Astrocyte (in vitro differentiated cells and primary cell): ENCODE data around the gene MYH15. TPM values are rescaled to one million over a fixed set of nuclear protein-coding genes. Genes with fewer than 3 reads are reported as not detected.

Experiments
- DNase-seq: peaks from one replicate; pipeline ENCODE4 v3.0.0-alpha.2; 2010; ENCODE audit warnings: low read depth
- FAIRE-seq: peaks from 2 replicates; lab custom pipeline; 2011; peaks lifted over from hg19 to GRCh38; lab: Jason Lieb, UNC
- H2AFZ ChIP-seq: 2 replicates; pipeline ENCODE4 v1.6.0; 2012; ENCODE audit warnings: low read depth, low read length, inconsistent platforms
- H3K27ac ChIP-seq: 2 replicates; pipeline ENCODE4 v1.5.1; 2011; ENCODE audit warnings: low read depth, low read length, inconsistent platforms
- H3K27me3 ChIP-seq: 2 replicates; pipeline ENCODE4 v1.6.0; 2011; ENCODE audit warnings: low read length, inconsistent platforms; ENCODE audit not compliant: insufficient read depth
- H3K36me3 ChIP-seq: 2 replicates; pipeline ENCODE4 v1.5.1; 2011; ENCODE audit warnings: low read length, inconsistent platforms; ENCODE audit not compliant: insufficient read depth
- H3K4me1 ChIP-seq: 2 replicates; pipeline ENCODE4 v1.5.1; 2011; ENCODE audit warnings: low read length, inconsistent platforms; ENCODE audit not compliant: insufficient read depth
- H3K4me2 ChIP-seq: 2 replicates; pipeline ENCODE4 v1.6.0; 2012; ENCODE audit warnings: low read length, inconsistent platforms
- H3K4me3 ChIP-seq: 2 replicates; pipeline ENCODE4 v1.5.1; 2011; ENCODE audit warnings: low read depth, mild to moderate bottlenecking, low read length, inconsistent platforms; ENCODE audit not compliant: insufficient read depth
- H3K79me2 ChIP-seq: 2 replicates; pipeline ENCODE4 v1.6.0; 2012; ENCODE audit warnings: mild to moderate bottlenecking, low read length, inconsistent platforms; ENCODE audit not compliant: insufficient read depth
- H3K9ac ChIP-seq: 2 replicates; pipeline ENCODE4 v1.6.0; 2012; ENCODE audit warnings: mild to moderate bottlenecking, low read length, inconsistent platforms
- H3K9me3 ChIP-seq: 2 replicates; pipeline ENCODE4 v1.5.1; 2012; ENCODE audit warnings: low read depth, mild to moderate bottlenecking, low read length, inconsistent platforms; ENCODE audit not compliant: insufficient read depth
- H4K20me1 ChIP-seq: 2 replicates; pipeline ENCODE4 v1.6.0; 2012; ENCODE audit warnings: low read length, inconsistent platforms; ENCODE audit not compliant: insufficient read depth
- H3K27ac Mint-ChIP-seq: one replicate; pipeline ENCODE4 v1.8.0; 2021; ENCODE audit warnings: mild to moderate bottlenecking, mixed read lengths; ENCODE audit not compliant: unreplicated experiment
- H3K27me3 Mint-ChIP-seq: one replicate; pipeline ENCODE4 v1.8.0; 2021; ENCODE audit warnings: low read depth, mixed read lengths; ENCODE audit not compliant: unreplicated experiment
- H3K36me3 Mint-ChIP-seq: one replicate; pipeline ENCODE4 v1.8.0; 2021; ENCODE audit warnings: low read depth, mixed read lengths; ENCODE audit not compliant: unreplicated experiment
- H3K4me1 Mint-ChIP-seq: one replicate; pipeline ENCODE4 v1.8.0; 2021; ENCODE audit warnings: low read depth, mixed read lengths; ENCODE audit not compliant: unreplicated experiment
- H3K4me3 Mint-ChIP-seq: one replicate; pipeline ENCODE4 v1.8.0; 2021; ENCODE audit warnings: mild to moderate bottlenecking, moderate library complexity, mixed read lengths; ENCODE audit not compliant: unreplicated experiment
- H3K9me3 Mint-ChIP-seq: one replicate; pipeline ENCODE4 v1.8.0; 2021; ENCODE audit warnings: mild to moderate bottlenecking, mixed read lengths; ENCODE audit not compliant: unreplicated experiment
- CTCF ChIP-seq: IDR thresholded peaks from 2 replicates; pipeline ENCODE4 v1.5.1; 2011; ENCODE audit warnings: low read depth, mild to moderate bottlenecking, inconsistent platforms, low read length, moderate library complexity; ENCODE audit not compliant: insufficient read depth
- EZH2 ChIP-seq: IDR thresholded peaks from 2 replicates; pipeline ENCODE4 v1.6.1; 2012; ENCODE audit warnings: mild to moderate bottlenecking, low read length, inconsistent platforms; ENCODE audit not compliant: insufficient read depth
- total RNA-seq: library from RNA; stranded (reverse); gene quantifications from 2 replicates; pipeline ENCODE4 v1.2.1, GENCODE V29; 2021

Gene MYH15
- total RNA-seq, 1 donor from 2014 or later: 0.59 TPM

DNA sequence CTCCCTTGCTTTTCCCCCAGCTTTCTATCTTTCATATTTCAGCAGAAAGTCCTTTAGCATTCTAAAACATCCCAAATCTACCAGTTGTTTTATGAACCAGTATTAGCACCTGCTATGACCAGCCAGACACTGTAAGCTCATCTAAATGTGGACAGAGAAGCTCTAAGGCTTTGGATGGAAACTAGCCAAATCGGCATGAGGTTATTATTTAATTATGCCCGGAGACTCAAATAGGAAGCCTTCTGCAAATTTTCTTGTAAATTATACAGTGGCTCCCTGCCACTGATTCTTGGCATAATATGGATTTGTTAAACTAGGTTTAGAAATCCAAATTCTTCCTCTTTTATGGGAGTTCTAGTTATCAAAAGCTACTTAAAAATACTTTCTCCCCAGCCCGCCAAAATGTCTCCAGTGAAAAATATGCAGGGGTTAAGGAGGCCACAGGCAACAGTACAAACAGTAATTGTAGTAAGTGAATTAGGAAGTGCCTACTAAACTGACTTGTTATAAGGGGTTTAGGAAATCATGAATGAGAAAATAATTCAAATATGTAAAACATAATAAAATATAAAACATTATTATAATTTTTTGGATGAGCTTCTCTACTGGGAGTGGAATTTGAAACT is 15.4 kb downstream of the MYH15 start:
- Histone ChIP-seq H3K79me2 (no peaks in the 10 kb centered on the region), H3K36me3 (no peaks in the 10 kb centered on the region), H3K4me1 (no peaks in the 10 kb centered on the region), H3K9ac (no peak overlapping the region), H3K27me3 (no peaks in the 10 kb centered on the region), H3K4me2 (no peak overlapping the region), H4K20me1 (no peaks in the 10 kb centered on the region), H3K9me3 (no peaks in the 10 kb centered on the region), H3K27ac (no peak overlapping the region), H2AFZ (no peak overlapping the region), H3K4me3 (no peak overlapping the region)
- Mint-ChIP-seq H3K4me1 (no peaks in the 10 kb centered on the region), H3K4me3 (no peak overlapping the region), H3K27me3 (no peaks in the 10 kb centered on the region), H3K9me3 (no peaks in the 10 kb centered on the region), H3K36me3 (no peaks in the 10 kb centered on the region), H3K27ac (no peak overlapping the region)
- FAIRE-seq (no peak), DNase-seq (no peak)
- TF ChIP-seq CTCF: no peak
- no peak for TF ChIP-seq EZH2

GRCh38 chr3:108493862-108494261 is 16.5 kb downstream of the MYH15 start:
- no peaks in the 10 kb centered on the region for H3K36me3 ChIP-seq
- no peak overlapping the region for H3K4me3 Mint-ChIP-seq
- no peak for FAIRE-seq
- H3K27ac ChIP-seq: no peak overlapping the region
- no peak overlapping the region for H3K4me2 ChIP-seq
- no peaks in the 10 kb centered on the region for H3K27me3 ChIP-seq
- no peaks in the 10 kb centered on the region for H3K27me3 Mint-ChIP-seq
- no peaks in the 10 kb centered on the region for H4K20me1 ChIP-seq
- H3K27ac Mint-ChIP-seq: no peak overlapping the region
- no peaks in the 10 kb centered on the region for H3K9me3 ChIP-seq
- H3K9me3 Mint-ChIP-seq: no peaks in the 10 kb centered on the region
- no peak for TF ChIP-seq CTCF
- no peak for TF ChIP-seq EZH2
- no peak for DNase-seq
- no peaks in the 10 kb centered on the region for H3K4me1 ChIP-seq
- no peaks in the 10 kb centered on the region for H3K79me2 ChIP-seq
- H3K36me3 Mint-ChIP-seq: no peaks in the 10 kb centered on the region
- no peak overlapping the region for H3K9ac ChIP-seq
- no peak overlapping the region for H2AFZ ChIP-seq
- H3K4me1 Mint-ChIP-seq: no peaks in the 10 kb centered on the region
- no peak overlapping the region for H3K4me3 ChIP-seq

DNA sequence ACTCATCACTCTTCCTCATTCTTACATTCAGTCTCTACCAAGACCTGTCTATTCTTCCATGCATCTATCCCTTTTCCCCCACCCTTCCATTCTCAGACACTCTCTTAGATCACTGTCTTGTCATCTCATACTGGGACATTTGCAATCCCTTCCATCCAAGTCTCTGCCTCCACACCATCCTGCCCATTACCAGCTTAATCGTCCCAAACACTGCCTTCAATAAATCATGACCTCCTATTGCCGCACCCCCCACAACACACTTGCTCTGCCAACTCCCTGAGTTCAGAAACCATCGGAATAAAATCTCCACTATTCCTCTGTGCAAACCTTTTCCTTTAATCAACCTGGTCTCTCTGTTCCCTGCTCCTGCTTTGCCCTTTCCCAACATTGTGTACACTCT is 18.9 kb downstream of the MYH15 start:
- TF ChIP-seq EZH2 (no peak), CTCF (no peak)
- FAIRE-seq: no peak
- H3K4me3 Mint-ChIP-seq: no peak overlapping the region

More for the DNA sequence above, 18.9 kb downstream of the MYH15 start:
- no peaks in the 10 kb centered on the region for H3K27me3 Mint-ChIP-seq
- no peaks in the 10 kb centered on the region for H3K36me3 Mint-ChIP-seq
- no peaks in the 10 kb centered on the region for H4K20me1 ChIP-seq
- no peak overlapping the region for H3K27ac ChIP-seq
- no peaks in the 10 kb centered on the region for H3K36me3 ChIP-seq
- H3K9me3 ChIP-seq: no peaks in the 10 kb centered on the region
- H3K27ac Mint-ChIP-seq: no peak overlapping the region
- H3K4me1 Mint-ChIP-seq: peaks cover 10% of the 10 kb centered on the region
- peaks cover 5% of the 10 kb centered on the region for H3K4me1 ChIP-seq
- no peak overlapping the region for H2AFZ ChIP-seq
- H3K4me3 ChIP-seq: no peak overlapping the region
- H3K9ac ChIP-seq: no peak overlapping the region
- no peaks in the 10 kb centered on the region for H3K27me3 ChIP-seq
- no peaks in the 10 kb centered on the region for H3K9me3 Mint-ChIP-seq
- H3K79me2 ChIP-seq: no peaks in the 10 kb centered on the region
- H3K4me2 ChIP-seq: no peak overlapping the region
- no peak for DNase-seq
